Fibroblast of the aortic adventitia (primary cell): ENCODE results near the gene GEMIN4. TPM values are rescaled to one million over a fixed set of nuclear protein-coding genes. Genes with fewer than 3 reads are reported as not detected.

Source experiments
- DNase-seq: peaks from one replicate; pipeline ENCODE4 v3.0.0-alpha.2; 2010; ENCODE audit warnings: low read depth
- H3K4me3 ChIP-seq: 2 replicates; pipeline ENCODE4 v1.5.1; 2011; ENCODE audit warnings: low read depth, mild to moderate bottlenecking, control low read depth, low read length, moderate library complexity
- total RNA-seq: library from RNA; depleted of rRNA; stranded (reverse); fragments of >200 nt; gene quantifications from 2 replicates; pipeline ENCODE4 v1.2.3, GENCODE V29; 2012; ENCODE audit warnings: low replicate concordance
- TF ChIP-seq, protein P1 (sequence below): IDR thresholded peaks from 2 replicates; pipeline ENCODE4 v1.5.1; 2011; ENCODE audit warnings: mild to moderate bottlenecking, low read length, control low read depth, inconsistent platforms; ENCODE audit not compliant: insufficient read depth

Gene GEMIN4
- total RNA-seq, 1 donor = 16.7 TPM

DNA sequence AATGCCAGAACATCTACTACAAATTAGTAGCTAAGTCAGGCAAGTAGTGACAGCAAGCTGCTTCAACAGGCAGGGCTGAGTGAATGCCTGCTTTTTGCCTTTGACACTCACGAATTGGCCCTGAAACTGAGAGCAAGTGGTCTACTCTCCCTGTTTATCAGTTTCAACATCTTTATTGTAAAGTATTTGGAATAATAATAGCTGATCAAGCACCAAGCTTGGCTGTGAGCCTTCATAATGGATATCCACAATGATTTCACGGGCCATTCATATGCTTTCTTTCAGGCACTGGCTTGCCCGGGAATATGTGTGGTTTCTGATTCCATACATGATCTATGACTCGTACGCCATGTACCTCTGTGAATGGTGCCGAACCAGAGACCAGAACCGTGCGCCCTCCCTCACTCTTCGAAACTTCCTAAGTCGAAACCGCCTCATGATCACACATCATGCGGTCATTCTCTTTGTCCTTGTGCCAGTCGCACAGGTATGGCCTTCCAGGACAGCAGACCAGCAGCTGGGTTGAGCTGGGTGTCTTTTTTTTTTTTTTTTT, 14.4 kb downstream of the GEMIN4 start:
- TF ChIP-seq, protein P1, sequence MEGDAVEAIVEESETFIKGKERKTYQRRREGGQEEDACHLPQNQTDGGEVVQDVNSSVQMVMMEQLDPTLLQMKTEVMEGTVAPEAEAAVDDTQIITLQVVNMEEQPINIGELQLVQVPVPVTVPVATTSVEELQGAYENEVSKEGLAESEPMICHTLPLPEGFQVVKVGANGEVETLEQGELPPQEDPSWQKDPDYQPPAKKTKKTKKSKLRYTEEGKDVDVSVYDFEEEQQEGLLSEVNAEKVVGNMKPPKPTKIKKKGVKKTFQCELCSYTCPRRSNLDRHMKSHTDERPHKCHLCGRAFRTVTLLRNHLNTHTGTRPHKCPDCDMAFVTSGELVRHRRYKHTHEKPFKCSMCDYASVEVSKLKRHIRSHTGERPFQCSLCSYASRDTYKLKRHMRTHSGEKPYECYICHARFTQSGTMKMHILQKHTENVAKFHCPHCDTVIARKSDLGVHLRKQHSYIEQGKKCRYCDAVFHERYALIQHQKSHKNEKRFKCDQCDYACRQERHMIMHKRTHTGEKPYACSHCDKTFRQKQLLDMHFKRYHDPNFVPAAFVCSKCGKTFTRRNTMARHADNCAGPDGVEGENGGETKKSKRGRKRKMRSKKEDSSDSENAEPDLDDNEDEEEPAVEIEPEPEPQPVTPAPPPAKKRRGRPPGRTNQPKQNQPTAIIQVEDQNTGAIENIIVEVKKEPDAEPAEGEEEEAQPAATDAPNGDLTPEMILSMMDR = no peak
- H3K4me3 ChIP-seq = no peak overlapping the region

DNA sequence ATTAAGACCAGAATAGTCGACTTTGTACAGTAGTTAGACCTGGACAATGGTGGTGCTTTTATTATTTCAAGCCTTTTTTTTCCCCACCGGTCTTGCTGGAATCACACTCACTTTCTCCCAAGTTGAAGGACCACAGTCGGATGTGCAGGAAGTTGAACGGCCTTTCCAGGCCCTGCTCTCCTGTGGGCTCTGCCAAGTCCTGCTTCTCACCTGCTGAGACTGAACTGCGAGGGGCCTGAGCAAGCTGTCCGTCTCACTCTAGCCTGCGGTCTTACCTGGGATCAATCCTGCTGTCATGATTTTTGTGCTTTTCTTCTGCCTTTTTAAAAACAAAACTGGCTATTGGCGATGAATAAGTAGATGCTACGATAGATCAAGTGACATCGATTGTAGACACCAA, 18.3 kb downstream of the GEMIN4 start:
- H3K4me3 ChIP-seq = peak overlapping the region; percentile 75
- TF ChIP-seq, protein P1 = no peak
- DNase-seq = no peak

More for the DNA sequence above, 14.4 kb downstream of the GEMIN4 start:
- DNase-seq = no peak

DNA sequence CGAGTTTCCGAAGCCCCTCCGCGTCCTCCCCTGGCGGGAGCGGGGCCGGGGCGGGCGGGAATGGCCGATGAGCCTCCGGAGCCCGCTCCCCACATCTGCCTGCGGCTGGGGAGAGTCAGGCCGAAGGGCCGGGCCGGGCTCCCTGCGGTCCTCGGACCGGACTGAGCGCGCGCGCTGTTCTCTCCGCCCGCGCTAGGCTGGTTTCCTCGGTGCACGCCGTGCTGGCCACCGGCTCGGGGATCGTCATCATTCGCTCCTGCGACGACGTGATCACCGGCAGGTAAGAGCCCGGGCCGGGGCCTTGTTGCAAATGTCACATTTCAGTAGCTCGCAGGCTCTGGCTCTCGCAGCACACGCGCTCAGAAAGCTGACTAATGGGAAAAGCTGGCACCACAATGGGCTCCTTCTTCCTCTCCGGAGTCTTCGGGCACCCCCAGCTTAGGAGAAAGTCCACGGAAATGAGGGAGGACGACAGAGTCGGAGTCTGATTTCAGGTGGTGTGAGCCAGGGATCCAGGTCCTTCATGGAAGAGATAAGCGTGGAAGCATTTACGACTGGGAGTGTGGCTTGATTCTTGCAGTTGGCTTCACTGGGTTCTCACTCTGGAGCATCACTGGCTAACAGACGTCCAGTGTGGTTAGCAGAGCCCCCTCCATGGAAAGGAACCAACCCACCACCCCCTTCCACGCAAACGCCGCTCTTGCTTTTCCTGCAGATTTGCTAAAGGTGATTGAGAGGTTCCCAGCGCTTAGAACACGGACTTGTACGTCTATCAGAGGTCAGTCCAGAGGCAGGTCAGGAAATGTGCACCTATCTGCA, 19.0 kb downstream of the GEMIN4 start:
- peak; percentile 40 for DNase-seq
- TF ChIP-seq, protein P1 = no peak
- peak overlapping the region; percentile 75 for H3K4me3 ChIP-seq

DNA sequence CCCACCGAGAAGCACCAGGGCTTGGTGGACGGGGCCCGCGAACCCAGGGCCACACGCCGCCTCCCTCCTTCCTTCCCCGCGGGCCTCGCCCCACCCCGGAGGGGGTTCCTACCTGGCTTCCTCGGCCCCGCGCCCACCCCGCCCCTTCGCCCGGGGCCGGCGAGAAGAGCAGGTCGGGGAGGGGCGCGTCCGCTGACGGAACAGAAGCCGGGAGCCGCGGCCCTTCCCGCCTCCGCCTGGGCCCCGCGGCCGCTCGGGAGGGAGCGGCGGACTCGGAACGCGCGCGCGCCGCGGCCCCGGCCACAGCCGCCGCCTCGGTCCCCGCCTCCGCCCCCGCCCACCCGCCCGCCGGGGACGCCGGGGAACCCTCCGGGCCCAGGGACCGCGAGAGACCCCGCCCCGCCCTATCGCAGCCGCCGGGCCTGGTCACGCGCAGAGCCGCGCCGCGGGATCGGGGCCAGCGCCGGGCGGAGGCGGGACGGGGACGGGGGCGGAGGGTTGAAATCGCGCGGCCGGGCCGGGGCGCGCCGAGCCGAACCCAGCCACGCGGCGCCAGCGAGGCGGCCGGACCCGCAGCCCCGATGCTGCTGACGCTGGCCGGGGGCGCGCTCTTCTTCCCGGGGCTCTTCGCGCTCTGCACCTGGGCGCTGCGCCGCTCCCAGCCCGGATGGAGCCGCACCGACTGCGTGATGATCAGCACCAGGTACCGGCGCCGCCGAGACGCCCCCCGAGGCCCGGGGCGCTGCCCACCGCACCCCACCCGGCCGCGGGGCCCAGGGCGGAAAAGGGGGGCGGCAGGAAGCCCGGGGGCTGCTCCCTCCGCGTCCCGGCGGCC, 19.8 kb downstream of the GEMIN4 start, which contains the start of gene TLCD3A:
TSS of gene TLCD3A (plus strand) at position 530 of the 835 bp plus-strand sequence. CDS start at position 582, 52 bp downstream.
- TF ChIP-seq, protein P1 = no peak
- peak; percentile 58 for DNase-seq

DNA sequence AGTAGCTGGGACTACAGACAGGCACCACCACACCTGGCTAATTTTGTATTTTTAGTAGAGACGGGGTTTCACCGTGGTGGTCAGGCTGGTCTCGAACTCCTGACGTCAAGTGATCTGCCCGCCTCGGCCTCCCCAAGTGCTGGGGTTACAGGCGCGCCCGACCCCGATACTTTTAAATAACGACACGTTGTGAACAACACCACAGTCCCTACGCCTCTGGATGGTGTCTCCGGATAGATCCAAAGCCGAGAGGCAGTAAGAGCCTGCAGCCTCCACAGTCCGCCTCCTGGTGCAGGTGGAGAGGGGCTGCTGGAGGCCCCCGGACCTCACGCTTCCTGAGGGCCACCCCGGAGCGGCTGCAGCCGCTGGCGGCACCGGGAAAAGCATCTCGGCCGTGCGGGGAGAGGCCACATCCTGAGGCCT, 20.4 kb downstream of the GEMIN4 start:
- TF ChIP-seq, protein P1 = no peak
- DNase-seq = peak; percentile 23
- H3K4me3 ChIP-seq = peak overlapping the region; percentile 75

More for the DNA sequence above, 19.8 kb downstream of the GEMIN4 start, which contains the start of gene TLCD3A:
- peak within 1 kb of the TSS; percentile 75 for H3K4me3 ChIP-seq

DNA sequence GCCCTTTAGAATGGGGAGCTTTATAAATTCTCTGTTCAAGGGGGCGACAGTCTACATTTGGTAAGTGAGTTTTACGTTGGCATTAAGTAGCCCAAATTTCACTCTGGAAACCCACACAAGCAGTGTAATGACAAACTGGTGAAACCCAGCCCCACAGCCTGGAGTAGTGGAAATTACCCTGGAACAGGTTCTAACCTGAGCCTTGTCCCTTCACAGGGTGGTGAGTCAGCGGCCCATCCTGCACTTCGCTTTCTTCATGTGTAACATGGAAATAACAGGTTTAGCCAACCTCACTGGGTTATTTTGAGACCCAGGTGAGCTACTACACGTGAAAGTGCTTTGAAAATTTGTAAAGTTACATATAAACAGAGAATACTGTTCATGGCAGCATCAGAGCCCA, 23.2 kb downstream of the GEMIN4 start:
- no peak overlapping the region for H3K4me3 ChIP-seq
- TF ChIP-seq, protein P1 = no peak
- DNase-seq = no peak
